ENCODE data around the gene THBS3.

The THBS3 gene

DNA sequence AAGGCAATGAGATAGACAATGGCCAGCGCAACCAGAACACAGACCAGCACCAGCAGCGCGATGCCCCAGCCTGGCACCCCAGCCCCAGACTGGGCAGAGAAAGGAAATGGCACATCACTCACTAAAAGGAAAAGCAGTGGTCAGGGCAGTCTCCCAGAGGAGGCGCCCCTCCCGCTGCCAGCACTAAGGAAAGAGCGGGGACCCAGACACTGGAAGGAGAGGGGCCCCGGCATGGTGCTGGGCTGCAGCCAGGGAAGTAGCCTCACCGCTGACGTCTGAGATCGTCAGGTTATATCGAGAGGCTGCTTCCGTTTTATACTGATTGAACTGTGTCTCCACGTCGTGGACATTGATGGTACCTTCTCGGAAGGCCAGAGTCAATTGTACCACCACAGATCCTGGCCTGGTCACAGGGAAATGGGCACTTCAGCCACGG is 20.2 kb downstream of the THBS3 start:
- WGBS, 2 experiments, result 88 to 89% methylated on average over 16 of the region's 16 CpGs

DNA sequence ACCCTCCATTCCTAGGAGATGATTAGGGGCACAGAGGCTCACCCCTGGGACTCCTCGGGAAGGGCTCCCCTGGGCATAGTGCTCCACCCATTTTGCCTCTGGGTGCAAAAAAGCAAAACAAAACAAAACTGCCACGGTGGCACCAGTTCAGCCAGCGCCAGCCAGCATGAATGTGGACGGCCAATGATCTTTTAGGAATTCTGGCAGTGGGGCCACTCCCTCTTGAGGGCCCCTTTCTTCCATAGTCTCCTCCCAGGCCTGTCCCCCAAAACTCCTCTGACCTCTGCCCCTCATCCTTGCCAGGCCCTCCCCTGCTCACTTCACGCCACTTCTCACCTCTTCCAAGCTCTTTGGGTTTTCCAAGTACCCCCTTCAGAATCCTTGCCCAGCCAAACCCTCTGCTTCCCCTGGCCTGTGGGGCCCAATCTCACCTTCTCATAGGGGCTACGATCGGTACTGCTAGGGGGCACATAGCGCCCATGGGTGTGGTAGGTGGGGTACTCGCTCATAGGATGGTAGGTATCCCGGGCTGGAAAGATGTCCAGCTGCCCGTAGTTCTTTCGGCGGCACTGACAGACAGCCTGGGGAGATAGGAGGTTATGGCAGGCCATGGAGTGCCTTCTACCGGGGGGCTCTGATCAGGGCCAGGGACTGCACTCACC is 20.8 kb downstream of the THBS3 start:
- Histone ChIP-seq H3K4me3 (ENCODE audit: insufficient read depth, low read depth, low read length) (no peak overlapping the region), H3K36me3 (ENCODE audit: control insufficient read depth, insufficient read depth, low read length) (no peaks in the 10 kb centered on the region), H3K9me3 (ENCODE audit: control insufficient read depth, low read length) (no peaks in the 10 kb centered on the region), H3K27ac (ENCODE audit: insufficient read depth, low read depth, low read length, poor library complexity, severe bottlenecking) (no peak overlapping the region), H3K27me3 (ENCODE audit: control insufficient read depth, insufficient read depth, low read length, poor library complexity, severe bottlenecking) (no peaks in the 10 kb centered on the region), H3K4me1 (ENCODE audit: control insufficient read depth, insufficient read depth, low read length) (peaks cover 6% of the 10 kb centered on the region)
- 87 to 90% methylated on average over 14 of the region's 14 CpGs for WGBS, 2 experiments

More for the DNA sequence above, 20.2 kb downstream of the THBS3 start:
- Histone ChIP-seq H3K27ac (ENCODE audit: insufficient read depth, low read depth, low read length, poor library complexity, severe bottlenecking) (no peak overlapping the region), H3K4me3 (ENCODE audit: insufficient read depth, low read depth, low read length) (no peak overlapping the region), H3K4me1 (ENCODE audit: control insufficient read depth, insufficient read depth, low read length) (peaks cover 8% of the 10 kb centered on the region), H3K36me3 (ENCODE audit: control insufficient read depth, insufficient read depth, low read length) (no peaks in the 10 kb centered on the region), H3K9me3 (ENCODE audit: control insufficient read depth, low read length) (no peaks in the 10 kb centered on the region), H3K27me3 (ENCODE audit: control insufficient read depth, insufficient read depth, low read length, poor library complexity, severe bottlenecking) (no peaks in the 10 kb centered on the region)

DNA sequence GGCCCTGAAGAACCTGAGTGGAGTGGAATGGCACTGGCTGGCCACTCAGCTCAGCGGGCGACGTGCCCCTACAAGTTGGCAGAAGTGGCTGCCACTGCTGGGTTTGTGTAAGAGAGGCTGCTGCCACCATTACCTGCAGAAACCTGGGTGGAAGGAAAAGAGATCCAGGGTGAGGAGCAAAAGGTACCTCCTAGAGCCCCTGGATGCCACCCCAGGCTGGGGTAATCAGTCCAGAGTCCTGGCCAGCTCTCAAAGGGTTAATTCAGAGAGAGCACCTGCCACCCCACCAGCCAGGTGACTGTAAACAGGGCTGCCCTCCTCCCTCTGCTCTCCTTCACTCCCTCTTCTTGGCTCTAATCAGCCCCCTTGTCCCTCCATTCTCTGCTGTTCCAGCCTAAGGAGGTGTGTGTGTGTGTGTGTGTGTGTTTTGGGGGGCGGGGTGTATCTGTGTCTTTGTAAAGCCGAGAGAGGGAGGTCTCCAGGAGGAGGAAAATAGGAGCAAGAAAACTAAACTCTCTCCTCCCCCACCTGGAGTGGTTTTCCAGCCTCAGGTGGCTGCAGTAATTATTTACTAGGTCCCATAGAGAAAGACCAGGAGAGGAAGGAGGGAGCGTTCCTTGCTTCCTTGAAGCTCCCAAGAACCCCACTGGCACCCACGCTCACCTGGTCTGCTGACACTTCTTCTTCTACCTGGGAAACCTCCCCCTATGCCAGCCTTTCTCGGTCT is 21.5 kb downstream of the THBS3 start:
- H3K27ac ChIP-seq (ENCODE audit: insufficient read depth, low read depth, low read length, poor library complexity, severe bottlenecking), result no peak overlapping the region
- H3K4me1 ChIP-seq (ENCODE audit: control insufficient read depth, insufficient read depth, low read length), result peaks cover 6% of the 10 kb centered on the region
- 86 to 88% methylated on average over 6 of the region's 8 CpGs for WGBS, 2 experiments
- no peak overlapping the region for H3K4me3 ChIP-seq (ENCODE audit: insufficient read depth, low read depth, low read length)
- H3K27me3 ChIP-seq (ENCODE audit: control insufficient read depth, insufficient read depth, low read length, poor library complexity, severe bottlenecking), result no peaks in the 10 kb centered on the region
- no peaks in the 10 kb centered on the region for H3K36me3 ChIP-seq (ENCODE audit: control insufficient read depth, insufficient read depth, low read length)
- H3K9me3 ChIP-seq (ENCODE audit: control insufficient read depth, low read length), result no peaks in the 10 kb centered on the region

DNA sequence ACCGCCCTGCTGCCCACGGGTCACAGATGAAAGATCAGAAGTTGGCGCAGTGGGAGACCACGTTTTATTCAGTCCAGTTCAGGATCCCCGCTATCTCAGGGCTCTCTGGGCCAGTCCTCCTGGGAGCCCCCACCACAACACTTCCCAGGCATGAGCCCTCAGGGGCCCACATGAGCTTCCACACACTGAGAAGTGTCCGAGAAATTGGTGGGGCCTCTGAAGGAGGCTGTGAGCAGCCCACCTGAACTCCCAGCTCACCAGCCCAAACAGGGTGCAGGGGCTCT is 22.0 kb downstream of the THBS3 start:
- Histone ChIP-seq H3K9me3 (ENCODE audit: control insufficient read depth, low read length) (no peaks in the 10 kb centered on the region), H3K27me3 (ENCODE audit: control insufficient read depth, insufficient read depth, low read length, poor library complexity, severe bottlenecking) (no peaks in the 10 kb centered on the region), H3K36me3 (ENCODE audit: control insufficient read depth, insufficient read depth, low read length) (no peaks in the 10 kb centered on the region), H3K27ac (ENCODE audit: insufficient read depth, low read depth, low read length, poor library complexity, severe bottlenecking) (no peak overlapping the region), H3K4me1 (ENCODE audit: control insufficient read depth, insufficient read depth, low read length) (peaks cover 6% of the 10 kb centered on the region), H3K4me3 (ENCODE audit: insufficient read depth, low read depth, low read length) (no peak overlapping the region)
- 87 to 88% methylated on average over 6 of the region's 6 CpGs for WGBS, 2 experiments

DNA sequence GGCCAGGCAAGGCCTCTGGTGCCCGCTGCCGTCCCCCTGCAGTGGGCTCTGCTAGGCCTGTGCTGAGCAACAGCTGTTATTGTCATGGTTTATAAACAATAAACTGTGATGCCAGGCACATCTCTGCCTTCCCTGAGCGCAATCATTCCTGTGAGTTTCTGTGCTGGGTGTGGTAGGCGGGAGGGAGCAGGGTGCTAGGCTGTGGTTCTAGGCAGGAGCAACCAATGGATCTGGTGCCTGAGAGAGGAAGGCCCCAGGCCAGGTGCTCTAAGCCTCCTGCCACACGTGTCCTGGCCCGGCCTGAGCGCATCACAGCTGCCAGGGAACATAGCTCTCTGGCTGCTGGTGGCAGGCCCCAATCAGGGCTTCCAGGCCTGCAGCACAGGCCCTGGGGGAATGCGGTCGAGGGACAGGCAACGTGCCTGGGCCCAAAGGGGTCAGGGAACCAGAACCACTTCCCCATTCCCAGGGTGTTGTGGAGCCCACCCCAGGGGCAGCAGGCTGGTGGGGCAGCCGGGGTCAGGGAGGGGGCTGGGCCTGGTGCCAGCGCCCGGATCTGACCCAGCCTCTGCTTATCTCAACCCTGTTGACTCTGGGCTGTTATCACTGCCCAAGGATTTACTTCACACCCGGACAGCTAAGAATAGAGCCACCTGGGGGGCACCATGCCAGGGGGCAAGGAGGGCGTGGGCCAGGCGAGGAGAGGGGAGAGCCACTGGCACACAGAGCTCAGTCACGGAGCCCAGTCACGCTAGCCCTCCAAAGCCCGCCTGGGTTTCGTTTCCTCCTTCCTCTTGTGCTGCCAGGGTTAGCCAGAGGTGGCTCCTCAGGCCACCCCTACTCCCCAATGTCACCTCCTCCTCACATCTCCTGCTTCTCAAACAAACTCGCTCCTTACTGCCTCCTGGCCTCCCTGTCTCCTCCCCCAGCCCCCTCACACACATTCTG is 22.6 kb downstream of the THBS3 start:
- 87 to 89% methylated on average over 21 of the region's 21 CpGs for WGBS, 2 experiments
- Histone ChIP-seq H3K27me3 (ENCODE audit: control insufficient read depth, insufficient read depth, low read length, poor library complexity, severe bottlenecking) (no peaks in the 10 kb centered on the region), H3K4me3 (ENCODE audit: insufficient read depth, low read depth, low read length) (no peak overlapping the region), H3K36me3 (ENCODE audit: control insufficient read depth, insufficient read depth, low read length) (peaks cover under 1% of the 10 kb centered on the region), H3K4me1 (ENCODE audit: control insufficient read depth, insufficient read depth, low read length) (peaks cover 6% of the 10 kb centered on the region), H3K9me3 (ENCODE audit: control insufficient read depth, low read length) (no peaks in the 10 kb centered on the region), H3K27ac (ENCODE audit: insufficient read depth, low read depth, low read length, poor library complexity, severe bottlenecking) (no peak overlapping the region)

DNA sequence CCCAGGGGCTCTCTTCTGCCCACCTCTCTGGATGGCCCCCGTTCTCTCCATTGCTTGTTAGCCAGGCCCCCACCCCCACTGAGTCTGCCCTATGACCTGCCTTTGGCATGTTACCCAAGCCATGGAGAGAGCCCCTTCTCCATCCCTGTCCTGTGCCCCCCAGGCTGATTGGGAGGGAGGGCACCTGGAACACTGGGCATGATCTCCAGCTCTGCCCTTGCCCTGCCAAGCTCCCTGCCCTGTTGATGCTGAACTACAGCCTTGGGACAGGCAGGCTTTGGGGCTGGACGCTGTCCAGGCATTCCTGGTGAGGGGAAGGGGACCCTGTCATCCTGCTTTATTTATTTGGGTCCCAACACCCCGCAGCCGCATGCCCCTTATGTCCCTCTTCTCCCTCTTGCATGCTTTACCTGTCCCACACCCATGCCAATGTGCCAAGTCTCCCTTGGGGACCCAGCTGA is 23.3 kb downstream of the THBS3 start:
- Histone ChIP-seq H3K4me1 (ENCODE audit: control insufficient read depth, insufficient read depth, low read length) (peaks cover 6% of the 10 kb centered on the region), H3K4me3 (ENCODE audit: insufficient read depth, low read depth, low read length) (no peak overlapping the region), H3K27me3 (ENCODE audit: control insufficient read depth, insufficient read depth, low read length, poor library complexity, severe bottlenecking) (no peaks in the 10 kb centered on the region), H3K9me3 (ENCODE audit: control insufficient read depth, low read length) (no peaks in the 10 kb centered on the region), H3K36me3 (ENCODE audit: control insufficient read depth, insufficient read depth, low read length) (peaks cover 8% of the 10 kb centered on the region), H3K27ac (ENCODE audit: insufficient read depth, low read depth, low read length, poor library complexity, severe bottlenecking) (no peak overlapping the region)
- 95 to 97% methylated on average over 4 of the region's 4 CpGs for WGBS, 2 experiments

DNA sequence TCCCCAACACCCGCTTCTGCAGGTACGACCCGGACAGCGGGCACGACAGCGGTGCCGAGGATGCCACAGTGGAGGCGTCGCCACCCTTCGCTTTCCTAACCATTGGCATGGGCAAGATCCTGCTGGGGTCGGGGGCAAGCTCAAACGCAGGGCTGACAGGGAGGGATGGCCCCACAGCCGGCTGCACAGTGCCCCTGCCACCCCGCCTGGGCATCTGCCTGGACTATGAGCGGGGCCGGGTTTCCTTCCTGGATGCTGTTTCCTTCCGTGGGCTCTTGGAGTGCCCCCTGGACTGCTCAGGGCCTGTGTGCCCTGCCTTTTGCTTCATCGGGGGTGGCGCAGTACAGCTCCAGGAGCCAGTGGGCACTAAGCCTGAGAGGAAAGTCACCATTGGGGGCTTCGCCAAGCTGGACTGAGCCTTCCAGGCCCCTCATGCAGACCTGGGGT is 23.9 kb downstream of the THBS3 start:
- H3K27ac ChIP-seq (ENCODE audit: insufficient read depth, low read depth, low read length, poor library complexity, severe bottlenecking), result no peak overlapping the region
- 94 to 95% methylated on average over 20 of the region's 20 CpGs for WGBS, 2 experiments
- peaks cover 6% of the 10 kb centered on the region for H3K4me1 ChIP-seq (ENCODE audit: control insufficient read depth, insufficient read depth, low read length)
- no peaks in the 10 kb centered on the region for H3K27me3 ChIP-seq (ENCODE audit: control insufficient read depth, insufficient read depth, low read length, poor library complexity, severe bottlenecking)
- H3K4me3 ChIP-seq (ENCODE audit: insufficient read depth, low read depth, low read length), result no peak overlapping the region
- no peaks in the 10 kb centered on the region for H3K9me3 ChIP-seq (ENCODE audit: control insufficient read depth, low read length)
- H3K36me3 ChIP-seq (ENCODE audit: control insufficient read depth, insufficient read depth, low read length), result peaks cover 12% of the 10 kb centered on the region

DNA sequence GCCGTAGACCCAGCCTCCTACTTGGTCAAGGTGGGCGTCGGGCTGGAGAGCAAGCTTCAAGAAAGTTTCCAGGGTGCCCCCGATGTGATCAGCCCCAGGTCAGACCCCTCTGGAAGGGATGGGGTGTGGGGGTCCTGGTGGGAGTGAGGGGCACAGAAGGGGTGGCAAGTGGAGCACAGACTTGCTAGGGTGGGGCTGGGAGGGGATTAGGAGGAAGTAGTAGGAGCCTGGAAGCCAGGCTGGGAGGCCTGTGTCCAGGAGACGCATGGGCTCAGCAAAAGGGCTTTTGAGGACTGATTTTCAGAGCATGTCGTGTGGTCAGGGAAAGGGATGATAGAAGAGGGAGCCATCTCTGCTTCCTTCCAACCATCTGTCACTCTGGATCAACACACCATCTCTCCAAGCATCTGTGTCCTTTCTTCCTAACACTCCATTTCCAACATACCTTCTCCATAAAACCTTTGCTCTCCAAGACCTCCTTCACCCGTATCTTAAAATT is 25.6 kb downstream of the THBS3 start:
- WGBS, 2 experiments, result 92 to 98% methylated on average over 7 of the region's 7 CpGs
- no peaks in the 10 kb centered on the region for H3K9me3 ChIP-seq (ENCODE audit: control insufficient read depth, low read length)
- no peak overlapping the region for H3K4me3 ChIP-seq (ENCODE audit: insufficient read depth, low read depth, low read length)
- no peaks in the 10 kb centered on the region for H3K27me3 ChIP-seq (ENCODE audit: control insufficient read depth, insufficient read depth, low read length, poor library complexity, severe bottlenecking)
- no peak overlapping the region for H3K27ac ChIP-seq (ENCODE audit: insufficient read depth, low read depth, low read length, poor library complexity, severe bottlenecking)
- peaks cover 6% of the 10 kb centered on the region for H3K4me1 ChIP-seq (ENCODE audit: control insufficient read depth, insufficient read depth, low read length)
- peaks cover 22% of the 10 kb centered on the region for H3K36me3 ChIP-seq (ENCODE audit: control insufficient read depth, insufficient read depth, low read length)

DNA sequence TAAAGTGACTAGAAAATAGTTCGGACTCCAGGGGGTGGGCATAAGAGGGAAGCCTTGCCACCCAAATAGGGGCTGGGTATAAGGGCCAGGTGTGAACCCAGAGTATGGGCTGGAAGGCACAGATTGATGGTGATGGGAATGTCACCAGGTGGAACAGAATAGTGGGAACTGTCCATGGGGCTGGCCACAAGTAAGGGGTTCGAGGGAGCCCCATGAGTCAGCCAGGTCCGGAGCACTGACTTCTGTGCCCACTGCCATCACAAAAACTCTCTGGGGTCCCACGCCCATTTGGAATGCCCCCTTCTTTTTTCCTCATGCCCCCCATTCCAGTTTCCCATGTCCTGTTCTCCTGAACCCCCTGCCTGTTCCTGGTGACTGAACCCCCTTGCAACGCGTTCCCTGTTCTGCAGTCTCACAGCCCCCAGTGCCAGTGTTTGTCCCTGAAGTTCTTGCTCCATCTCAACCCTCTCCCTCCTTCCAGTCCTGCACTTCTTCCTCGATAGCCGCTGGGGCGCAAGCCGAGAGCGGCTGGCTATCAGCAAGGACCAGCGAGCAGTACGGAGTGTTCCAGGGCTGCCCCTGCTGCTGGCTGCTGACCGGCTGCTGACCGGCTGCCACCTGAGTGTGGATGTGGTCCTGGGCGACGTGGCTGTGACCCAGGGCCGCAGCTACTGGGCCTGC is 26.2 kb downstream of the THBS3 start:
- H3K36me3 ChIP-seq (ENCODE audit: control insufficient read depth, insufficient read depth, low read length), result peaks cover 22% of the 10 kb centered on the region
- no peak overlapping the region for H3K4me3 ChIP-seq (ENCODE audit: insufficient read depth, low read depth, low read length)
- no peak overlapping the region for H3K27ac ChIP-seq (ENCODE audit: insufficient read depth, low read depth, low read length, poor library complexity, severe bottlenecking)
- H3K9me3 ChIP-seq (ENCODE audit: control insufficient read depth, low read length), result no peaks in the 10 kb centered on the region
- 95 to 96% methylated on average over 18 of the region's 18 CpGs for WGBS, 2 experiments
- H3K27me3 ChIP-seq (ENCODE audit: control insufficient read depth, insufficient read depth, low read length, poor library complexity, severe bottlenecking), result no peaks in the 10 kb centered on the region
- peaks cover 6% of the 10 kb centered on the region for H3K4me1 ChIP-seq (ENCODE audit: control insufficient read depth, insufficient read depth, low read length)
